D341Med (cell line): ENCODE measurements around the gene SDK1.

Experiments
- DNase-seq: peaks from one replicate; pipeline ENCODE4 v3.0.0; 2012; ENCODE audit warnings: low spot score

SDK1 gene

GRCh38 chr7:4136501-4137110, 835.6 kb downstream of the SDK1 start:
- DNase-seq, result no peak

GRCh38 chr7:4137552-4137951, 836.5 kb downstream of the SDK1 start:
- DNase-seq, result no peak

- DNase-seq, result no peak
Measured at GRCh38 chr7:4138866-4139265, 837.8 kb downstream of the SDK1 start.

GRCh38 chr7:4139656-4140625, 838.9 kb downstream of the SDK1 start:
- DNase-seq, result no peak

GRCh38 chr7:4140933-4141332, 839.9 kb downstream of the SDK1 start:
- no peak for DNase-seq

GRCh38 chr7:4143006-4143405, 842.0 kb downstream of the SDK1 start:
- DNase-seq, result no peak

GRCh38 chr7:4143511-4144171, 842.6 kb downstream of the SDK1 start:
- no peak for DNase-seq

GRCh38 chr7:4144172-4144701, 843.2 kb downstream of the SDK1 start:
- DNase-seq, result no peak

GRCh38 chr7:4144811-4145510, 843.9 kb downstream of the SDK1 start:
- DNase-seq, result no peak

- DNase-seq, result no peak
Measured at GRCh38 chr7:4145576-4145975, 844.5 kb downstream of the SDK1 start.

GRCh38 chr7:4147926-4148620, 847.0 kb downstream of the SDK1 start:
- DNase-seq, result no peak

- no peak for DNase-seq
Measured at GRCh38 chr7:4149236-4149635, 848.2 kb downstream of the SDK1 start.

GRCh38 chr7:4149645-4150044, 848.6 kb downstream of the SDK1 start:
- no peak for DNase-seq

GRCh38 chr7:4150731-4151130, 849.7 kb downstream of the SDK1 start:
- DNase-seq, result no peak

GRCh38 chr7:4151524-4151923, 850.5 kb downstream of the SDK1 start:
- DNase-seq, result no peak

GRCh38 chr7:4151926-4152549, 851.0 kb downstream of the SDK1 start:
- no peak for DNase-seq

- no peak for DNase-seq
Measured at GRCh38 chr7:4154882-4155535, 854.0 kb downstream of the SDK1 start.

GRCh38 chr7:4156190-4156589, 855.1 kb downstream of the SDK1 start:
- no peak for DNase-seq

GRCh38 chr7:4157651-4158050, 856.6 kb downstream of the SDK1 start:
- DNase-seq, result no peak

- DNase-seq, result no peak
Measured at GRCh38 chr7:4158441-4159153, 857.5 kb downstream of the SDK1 start.
